Stromal cell of bone marrow (primary cell): ENCODE measurements around the gene SLC6A7.
A peak's percentile ranks its signal among the peaks of the same experiment; 100 is the strongest.

Experiments used
- DNase-seq: peaks from one replicate; pipeline ENCODE4 v3.0.0-alpha.2; 2012; ENCODE audit warnings: low read depth

SLC6A7 gene

DNA sequence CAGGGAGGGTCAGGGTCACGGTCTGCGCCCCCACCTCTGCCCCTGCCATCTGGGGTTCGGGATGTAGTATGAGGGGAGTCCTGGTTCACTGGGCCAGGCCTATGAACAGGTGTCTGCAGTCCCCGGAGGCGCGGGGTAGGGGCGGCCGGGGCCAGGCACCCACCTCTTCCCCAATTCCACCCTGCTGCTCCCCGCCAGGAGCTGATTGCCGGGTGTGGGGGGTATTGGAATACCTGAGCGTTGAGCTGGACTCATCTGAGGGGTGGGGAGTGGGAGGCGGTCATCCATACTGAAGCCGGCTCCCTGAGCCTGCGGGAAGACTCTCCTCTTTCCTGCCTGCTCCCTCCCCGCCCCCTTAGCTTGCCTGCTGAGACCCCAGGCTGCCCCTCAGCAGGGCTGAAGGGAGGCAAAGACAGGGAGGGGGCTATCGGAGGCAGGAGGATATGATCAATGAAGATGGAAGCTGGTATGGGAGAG, 679 bp downstream of the SLC6A7 start:
- DNase-seq, result no peak

DNA sequence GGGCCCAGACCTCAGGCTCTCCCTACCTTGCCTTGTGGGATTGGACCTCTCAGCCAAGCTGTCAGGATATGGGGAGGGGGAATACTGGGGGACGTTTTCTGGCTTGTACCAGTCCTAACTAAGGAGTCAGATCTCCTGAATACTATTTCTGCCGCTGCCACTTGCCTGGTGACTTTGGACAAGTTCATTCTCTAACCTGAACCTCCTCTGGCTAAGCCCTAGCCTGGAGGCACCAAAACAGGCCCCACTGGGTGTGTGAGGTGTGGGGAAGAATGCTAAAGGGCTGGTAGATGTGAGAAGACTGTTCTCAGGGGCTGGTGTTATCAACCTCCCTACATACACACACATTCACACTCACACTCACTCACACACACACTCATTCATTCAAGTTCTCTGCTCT, 1.1 kb downstream of the SLC6A7 start:
- DNase-seq, result no peak

DNA sequence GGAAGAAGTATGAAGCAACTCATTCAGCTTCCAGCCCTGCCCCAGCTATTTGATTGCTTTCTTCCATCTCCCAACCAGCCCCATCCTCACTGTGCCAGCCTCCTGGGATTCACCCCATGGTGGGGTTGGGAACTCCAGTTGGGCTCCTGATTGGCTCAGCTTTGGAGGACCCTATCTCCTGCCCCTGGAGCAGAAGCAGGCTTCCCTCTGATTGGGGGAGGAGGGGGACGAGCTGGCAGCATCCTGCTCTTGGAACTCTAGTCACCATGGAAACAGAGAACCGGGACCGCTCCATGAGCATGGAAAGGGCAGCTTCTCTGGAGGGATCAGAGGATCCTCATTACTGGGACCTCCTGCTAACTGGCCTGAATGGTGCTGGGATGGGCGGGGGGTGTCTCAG, 2.6 kb downstream of the SLC6A7 start:
- DNase-seq, result no peak

DNA sequence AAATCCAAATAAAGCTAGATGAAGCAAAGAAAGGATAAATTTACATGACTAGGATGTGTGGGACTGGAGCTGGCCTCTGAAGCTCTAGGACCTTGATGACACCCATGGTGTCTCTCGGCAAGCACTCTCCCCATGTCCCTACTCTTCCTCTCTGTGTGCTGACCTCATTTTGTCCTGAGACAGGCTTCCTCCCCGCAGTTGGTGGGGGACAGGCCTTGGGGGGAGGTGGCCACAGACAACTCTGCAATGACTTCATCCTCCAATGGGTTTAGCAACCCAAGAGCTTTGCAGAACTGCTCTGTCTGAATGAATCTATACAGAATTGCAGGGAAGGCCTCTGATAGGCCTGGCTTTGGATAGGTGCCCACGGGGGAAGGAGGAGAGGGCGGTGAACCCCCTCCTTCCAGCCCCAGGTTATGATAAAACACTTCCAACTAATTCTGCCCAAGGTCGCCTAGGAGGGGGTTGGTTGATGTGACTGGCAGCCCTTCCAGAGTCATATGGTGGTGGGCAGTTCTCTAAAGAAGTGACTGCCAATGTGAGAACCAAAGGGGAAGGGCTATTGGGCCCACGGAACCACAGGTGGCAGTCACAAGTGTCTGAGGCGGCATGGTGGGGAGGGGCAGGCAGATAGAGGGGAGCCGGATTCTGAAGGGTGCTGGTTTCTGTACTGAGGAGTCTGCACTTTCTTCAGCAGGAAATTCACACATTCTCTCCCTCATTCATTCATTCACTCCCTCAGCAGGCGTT, 6.0 kb downstream of the SLC6A7 start:
- no peak for DNase-seq

DNA sequence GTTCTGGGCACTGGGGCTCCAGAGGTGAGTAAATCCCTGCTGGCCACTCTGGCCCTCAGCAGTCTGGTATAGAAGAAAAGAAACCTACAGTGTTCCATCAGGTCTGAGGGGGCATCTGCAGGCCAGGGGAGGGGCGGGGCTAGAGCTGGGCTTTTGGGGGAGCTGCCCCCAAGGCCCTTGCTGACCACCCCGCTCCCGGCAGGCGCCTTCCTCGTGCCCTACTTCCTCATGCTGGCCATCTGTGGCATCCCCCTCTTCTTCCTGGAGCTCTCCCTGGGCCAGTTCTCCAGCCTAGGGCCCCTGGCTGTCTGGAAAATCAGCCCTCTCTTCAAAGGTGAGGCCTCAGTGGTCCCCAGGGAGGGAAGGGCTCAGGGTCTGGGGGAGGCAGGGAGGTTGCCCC, 6.7 kb downstream of the SLC6A7 start:
- no peak for DNase-seq

- no peak for DNase-seq
Observed at GRCh38 chr5:150196986-150197385, 7.1 kb downstream of the SLC6A7 start.

DNA sequence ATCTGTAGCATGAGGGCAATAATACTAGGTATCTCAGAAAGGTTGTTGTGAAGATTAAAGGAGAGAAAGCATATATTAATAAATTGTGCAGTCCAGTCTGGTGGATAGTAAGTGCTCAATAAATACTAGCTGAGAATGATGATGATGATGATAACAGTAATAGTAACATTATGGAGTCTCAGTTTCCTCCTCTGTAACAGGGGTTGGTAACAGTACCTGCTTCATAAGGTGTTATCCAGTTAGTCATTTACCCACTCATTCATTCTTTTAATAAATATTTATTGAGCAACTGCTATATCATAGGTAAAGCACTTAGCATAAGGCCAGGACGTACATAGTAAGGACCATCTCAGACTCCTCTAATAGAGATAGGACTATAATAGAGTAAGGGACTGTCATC, 7.6 kb downstream of the SLC6A7 start:
- no peak for DNase-seq

DNA sequence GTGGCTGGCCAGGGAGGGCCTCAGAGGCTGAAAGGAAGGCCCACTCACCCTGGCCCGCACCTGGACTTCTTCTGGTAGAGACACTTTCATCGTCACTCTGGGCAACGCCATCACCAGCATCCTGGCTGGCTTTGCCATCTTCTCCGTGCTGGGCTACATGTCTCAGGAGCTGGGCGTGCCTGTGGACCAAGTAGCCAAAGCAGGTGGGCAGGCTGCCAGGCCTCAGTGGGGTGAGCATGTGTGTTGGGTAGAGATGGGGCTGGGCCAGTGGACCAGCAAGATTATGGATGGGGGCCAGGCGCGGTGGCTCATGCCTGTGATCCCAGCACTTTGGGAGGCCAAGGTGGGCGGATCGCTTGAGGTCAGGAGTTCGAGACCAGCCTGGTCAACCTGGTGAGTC, 12.6 kb downstream of the SLC6A7 start:
- DNase-seq, result no peak

DNA sequence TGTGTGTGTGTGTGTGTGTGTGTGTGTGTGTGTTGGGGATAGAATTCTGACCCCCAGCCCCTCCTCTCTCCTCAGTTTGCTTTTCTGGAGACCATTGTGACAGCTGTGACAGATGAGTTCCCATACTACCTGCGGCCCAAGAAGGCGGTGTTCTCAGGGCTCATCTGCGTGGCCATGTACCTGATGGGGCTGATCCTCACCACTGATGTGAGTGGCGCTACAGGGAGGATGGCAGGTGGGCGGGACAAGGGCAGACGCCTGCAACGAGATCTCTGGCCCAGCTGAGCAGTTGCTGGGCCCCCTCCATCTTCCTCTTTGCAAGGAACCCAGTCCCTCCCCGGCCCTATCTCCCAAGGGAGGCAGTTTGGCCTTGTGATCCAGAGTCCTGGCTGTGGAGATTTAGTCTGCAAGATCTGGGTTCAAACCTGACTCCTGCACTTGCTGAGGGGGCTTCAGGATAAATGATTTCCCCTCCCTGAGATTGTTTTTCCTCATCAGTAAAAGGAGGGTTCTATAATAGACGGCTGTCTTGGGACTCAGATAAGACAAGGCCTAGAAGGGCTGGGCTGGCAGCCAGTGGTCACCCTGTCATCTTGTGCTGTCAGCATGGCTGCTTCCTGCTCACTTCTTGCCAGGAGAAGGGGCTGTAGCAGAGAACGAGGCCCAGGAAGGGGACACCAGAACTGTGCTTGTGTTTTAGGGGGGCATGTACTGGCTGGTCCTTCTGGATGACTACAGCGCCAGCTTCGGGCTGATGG, 14.1 kb downstream of the SLC6A7 start:
- no peak for DNase-seq

GRCh38 chr5:150204590-150204960, 14.7 kb downstream of the SLC6A7 start:
- DNase-seq, result no peak

DNA sequence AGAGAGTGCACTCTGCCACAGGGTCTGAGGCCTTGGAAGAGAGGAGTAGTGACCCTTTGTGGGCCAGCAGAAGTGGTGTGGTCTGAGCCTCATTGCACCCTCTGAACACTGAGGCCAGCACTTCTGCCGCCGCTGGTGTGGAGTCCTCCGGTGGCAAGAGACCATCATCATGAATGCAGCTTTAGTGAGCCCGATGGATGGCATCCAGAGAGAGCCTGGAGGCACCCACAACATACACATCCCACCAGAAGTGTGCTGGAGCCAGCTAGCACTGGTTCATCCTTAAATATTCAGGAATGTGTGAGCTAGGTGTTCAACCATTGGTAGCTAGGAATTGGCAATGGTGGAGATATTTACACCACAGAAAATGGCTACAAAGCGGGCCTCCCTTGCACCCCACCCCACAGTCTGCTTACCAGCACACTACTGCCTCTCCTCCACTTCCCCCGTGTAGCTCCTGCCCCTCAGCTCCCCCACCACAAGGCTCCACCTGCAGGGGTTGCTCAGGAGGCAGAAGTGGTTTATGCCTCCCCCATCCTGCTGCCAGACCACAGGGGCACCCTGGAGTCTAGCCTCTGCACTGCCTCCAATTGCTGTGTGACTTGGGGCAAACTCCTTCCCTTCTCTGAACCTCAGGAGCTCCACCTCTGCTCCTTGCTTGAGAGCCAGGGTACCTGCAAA, 16.4 kb downstream of the SLC6A7 start:
- DNase-seq, result no peak

- no peak for DNase-seq
Observed at GRCh38 chr5:150206779-150207115, 16.9 kb downstream of the SLC6A7 start.

DNA sequence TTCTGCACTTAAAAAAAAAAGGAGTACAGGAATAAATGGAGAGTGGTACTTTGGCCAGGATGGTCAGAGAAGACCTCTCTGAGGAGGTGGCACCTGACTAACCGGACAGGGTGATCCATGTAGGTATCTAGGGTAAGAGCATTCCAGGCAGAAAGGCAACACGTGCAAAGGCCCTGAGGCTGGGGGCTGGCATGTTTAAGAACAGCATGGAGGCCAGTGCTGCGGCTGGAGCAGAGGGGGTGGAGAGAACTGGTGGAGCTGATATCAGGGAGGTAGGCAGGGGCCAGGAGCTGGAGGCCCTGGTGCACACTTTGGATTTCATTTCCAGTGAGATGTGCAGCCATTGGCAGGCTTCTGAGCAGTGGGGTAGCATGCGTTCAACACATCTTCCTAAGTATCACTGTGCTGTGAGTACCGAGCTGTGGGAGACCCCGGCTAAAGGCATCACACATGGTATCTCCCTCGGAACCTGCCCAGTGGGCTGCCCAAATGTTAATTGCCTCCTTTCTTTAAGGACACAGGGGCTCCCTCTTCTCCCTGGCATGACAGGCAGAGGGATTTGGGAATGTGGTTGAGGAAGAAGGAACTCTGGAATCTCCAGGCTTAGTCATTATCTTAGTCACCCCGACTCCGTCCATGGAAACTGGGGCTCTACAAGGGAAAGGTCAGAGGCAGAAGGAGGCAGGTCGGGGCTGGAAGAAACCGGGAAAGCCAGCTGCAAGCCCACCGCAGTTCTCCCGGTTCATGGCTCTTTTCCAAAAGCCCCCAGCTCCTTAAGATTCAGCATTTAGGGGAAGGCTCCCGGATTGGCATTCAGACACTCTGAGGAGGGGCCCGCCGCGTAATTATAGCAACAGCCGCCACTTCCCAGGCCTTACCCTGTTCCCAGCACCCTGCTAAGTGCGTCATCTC, 18.6 kb downstream of the SLC6A7 start:
- DNase-seq, result peak; percentile 61

GRCh38 chr5:150209099-150209635, 19.3 kb downstream of the SLC6A7 start:
- peak; percentile 49 for DNase-seq

GRCh38 chr5:150210644-150211043, 20.8 kb downstream of the SLC6A7 start:
- DNase-seq, result no peak

DNA sequence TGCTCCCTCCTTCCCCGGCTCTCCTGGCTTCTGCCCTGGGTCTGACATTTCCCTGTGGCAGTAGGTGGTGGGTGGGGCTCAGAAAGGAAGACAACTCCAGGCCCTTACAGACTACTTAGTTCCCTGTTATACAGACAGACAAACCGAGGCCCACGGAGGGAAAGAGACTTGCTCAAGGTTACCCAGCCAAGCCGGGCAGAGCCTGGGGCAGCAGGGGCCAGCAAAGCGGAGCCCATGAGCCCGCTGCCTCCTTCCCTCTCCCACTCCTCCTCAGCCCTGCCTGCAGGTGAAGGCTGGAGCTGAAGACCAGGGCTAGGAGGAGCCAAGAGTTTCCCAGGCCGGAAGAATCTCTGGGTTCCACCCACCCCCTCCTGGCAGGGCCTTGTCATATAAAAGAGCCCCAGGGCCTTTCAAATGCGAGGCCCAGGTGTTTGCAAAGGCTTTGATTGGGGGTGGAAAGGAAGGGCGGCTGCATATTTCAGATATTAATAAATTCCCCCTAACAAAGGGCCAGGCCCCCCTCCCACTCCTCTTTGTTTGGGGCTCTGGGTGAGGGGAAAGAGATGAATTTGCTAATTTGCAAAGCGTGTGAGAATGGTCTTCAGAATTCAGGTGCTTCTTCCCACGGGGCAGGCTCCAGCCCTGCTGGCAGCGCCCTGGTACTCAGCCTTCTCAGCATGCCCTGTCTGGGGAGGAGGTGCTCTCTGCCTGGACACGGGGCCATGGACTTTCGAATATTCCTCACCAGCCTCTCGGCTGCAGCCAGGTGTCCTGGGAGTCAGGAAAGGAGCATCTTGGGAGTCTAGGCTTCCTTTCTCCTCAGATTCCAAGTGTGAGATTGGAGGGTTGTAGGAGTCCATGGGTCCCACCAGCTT, 21.5 kb downstream of the SLC6A7 start:
- no peak for DNase-seq

DNA sequence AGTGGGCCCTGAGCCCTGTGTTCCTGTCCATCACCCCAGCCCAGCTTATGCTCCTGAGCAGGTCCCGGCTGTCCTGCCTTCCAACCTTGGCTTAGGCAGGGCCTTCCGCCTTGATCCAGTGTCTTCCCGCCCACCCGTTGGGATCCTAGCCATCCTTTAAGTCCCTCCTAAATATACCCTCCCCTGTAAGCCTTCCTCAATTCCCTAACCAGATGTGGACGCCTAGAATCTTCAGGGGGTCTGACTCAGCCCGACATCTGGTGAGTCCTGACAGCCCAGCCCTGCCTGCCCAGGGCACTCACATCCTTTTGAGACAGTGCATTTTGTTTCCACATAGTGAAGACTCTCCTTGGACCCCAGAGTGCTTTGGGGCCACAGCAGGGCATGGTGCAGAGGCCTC, 23.7 kb downstream of the SLC6A7 start:
- DNase-seq, result peak; percentile 53

DNA sequence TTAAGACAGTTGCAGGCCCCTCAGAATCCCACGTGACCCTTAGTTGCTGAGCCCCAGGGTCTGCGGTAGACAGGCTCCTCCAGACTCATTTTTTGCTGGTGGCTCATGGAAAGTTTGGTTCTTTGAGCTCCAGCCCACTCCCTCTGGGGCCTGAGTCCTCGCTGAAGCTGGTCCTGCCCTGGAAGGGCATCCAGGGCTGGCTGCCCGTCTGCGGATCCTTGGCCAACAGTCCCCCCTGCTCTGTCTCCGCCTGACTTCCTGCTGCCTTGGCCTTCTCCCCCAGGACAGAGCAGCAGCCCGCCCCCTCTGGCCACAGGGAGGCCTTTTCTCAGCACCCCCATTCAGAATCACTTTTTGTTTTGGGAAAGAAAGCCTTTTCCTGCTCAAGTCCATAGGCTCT, 24.4 kb downstream of the SLC6A7 start:
- peak; percentile 78 for DNase-seq

GRCh38 chr5:150215979-150216944, 26.4 kb downstream of the SLC6A7 start:
- no peak for DNase-seq

DNA sequence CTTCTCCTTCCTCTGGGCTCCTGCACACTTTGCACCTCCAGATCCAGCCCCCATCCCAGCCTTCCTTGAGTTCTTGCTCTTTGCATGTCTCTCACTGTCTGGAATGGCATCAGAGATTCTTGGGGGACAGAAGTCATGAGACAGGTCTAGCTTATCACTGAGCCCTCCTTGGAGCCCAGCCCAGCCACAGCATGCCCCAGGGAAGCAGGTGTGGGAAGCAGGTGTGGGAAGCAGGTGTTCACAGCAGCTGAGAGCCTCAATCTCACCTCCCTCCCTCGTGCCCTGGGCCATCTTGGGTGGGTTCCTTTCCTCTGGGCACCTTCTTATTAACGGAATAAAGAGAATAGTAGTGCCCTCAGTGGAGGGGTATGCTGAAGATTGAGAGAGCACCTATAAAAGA, 27.2 kb downstream of the SLC6A7 start:
- no peak for DNase-seq
